Raji (cell line): ENCODE results near the gene MIOS.

Source experiments
- POLR2A ChIP-seq: IDR thresholded peaks from 2 replicates; pipeline ENCODE4 v1.6.1; 2011; ENCODE audit warnings: low read depth, low read length, control low read depth; ENCODE audit not compliant: insufficient read depth

MIOS gene

GRCh38 chr7:7567898-7568531 lies 1.3 kb downstream of the MIOS start:
- no peak for TF ChIP-seq POLR2A

DNA sequence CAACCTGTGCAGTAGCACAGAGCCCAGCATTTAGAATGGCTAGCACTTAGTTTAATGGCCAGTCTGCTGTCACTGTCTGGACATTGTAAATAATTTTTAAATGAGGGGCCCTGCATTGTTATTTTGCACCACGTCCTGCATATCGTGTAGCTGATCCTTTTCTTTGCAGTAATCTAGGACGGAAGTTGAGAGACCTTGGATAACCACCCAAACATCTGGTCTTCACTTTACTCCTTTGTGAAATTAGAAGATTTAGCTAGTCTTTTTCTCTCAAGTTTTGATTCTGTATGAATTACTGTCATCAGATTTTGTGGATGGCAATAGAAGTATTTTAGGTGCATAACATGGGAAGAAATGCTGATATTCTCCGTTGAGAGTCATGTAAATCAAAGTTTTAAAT lies 1.9 kb downstream of the MIOS start:
- TF ChIP-seq POLR2A: no peak

DNA sequence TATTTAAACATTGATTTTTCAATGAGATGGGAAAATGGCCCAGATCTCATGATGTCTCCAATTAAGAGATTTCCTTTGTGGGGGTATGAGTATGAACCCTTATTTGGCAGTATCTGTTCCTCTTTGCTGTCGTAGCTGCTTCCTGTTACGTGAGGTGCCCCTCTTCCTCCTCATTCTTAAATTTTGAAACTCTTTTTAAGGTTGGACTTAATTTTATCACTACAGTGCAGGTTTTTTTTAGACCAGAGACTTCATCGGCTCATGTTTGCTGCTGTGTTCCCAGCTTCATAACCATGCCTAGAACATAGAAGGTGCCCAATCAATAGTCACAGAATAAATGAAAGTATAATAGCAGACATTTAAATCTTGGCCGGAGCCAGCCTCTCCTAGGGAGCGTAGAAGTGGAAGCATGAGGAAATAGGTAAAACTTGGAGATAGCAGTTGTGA lies 2.4 kb downstream of the MIOS start:
- TF ChIP-seq POLR2A: no peak

- TF ChIP-seq POLR2A: no peak
Measured at GRCh38 chr7:7569615-7570014, 2.9 kb downstream of the MIOS start.

DNA sequence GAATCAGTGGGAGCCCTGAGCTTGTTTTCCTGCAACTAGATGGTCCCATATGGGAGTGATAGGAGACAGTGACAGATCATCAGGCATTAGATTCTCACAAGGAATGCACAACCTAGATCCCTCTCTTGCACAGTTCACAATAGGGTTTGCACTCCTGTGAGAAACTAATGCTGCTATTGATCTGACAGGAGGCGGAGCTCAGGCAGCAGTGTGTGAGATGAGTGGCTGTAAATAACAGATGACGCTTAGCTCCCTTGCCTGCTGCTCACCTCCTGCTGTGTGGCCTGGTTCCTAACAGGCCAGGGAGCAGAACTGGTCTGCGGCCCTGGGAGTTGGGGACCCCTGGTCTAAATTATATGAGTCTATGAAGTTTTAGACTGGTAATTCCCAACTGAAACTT lies 3.9 kb downstream of the MIOS start:
- no peak for TF ChIP-seq POLR2A

- TF ChIP-seq POLR2A: no peak
Measured at GRCh38 chr7:7573701-7574100, 7.0 kb downstream of the MIOS start.

GRCh38 chr7:7576344-7576743 lies 9.7 kb downstream of the MIOS start:
- TF ChIP-seq POLR2A: no peak

GRCh38 chr7:7577888-7578287 lies 11.2 kb downstream of the MIOS start:
- no peak for TF ChIP-seq POLR2A

DNA sequence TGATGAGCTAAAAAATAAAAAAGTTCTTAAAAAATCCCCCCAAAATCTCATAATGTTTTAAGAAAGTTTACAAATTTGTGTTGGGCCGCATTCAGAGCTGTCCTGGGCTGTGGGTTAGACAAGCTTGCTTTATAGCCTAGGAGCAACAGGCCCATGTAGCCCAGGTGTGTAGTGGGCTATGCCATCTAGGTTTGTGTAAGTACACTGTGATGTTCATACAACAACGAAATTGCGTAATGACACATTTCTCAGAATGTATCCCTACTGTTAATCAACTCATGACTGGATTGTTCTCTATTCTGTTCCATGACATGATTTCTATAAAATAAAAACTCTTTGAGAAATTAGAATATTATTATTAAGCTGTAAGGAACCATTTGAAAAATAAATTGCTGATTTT lies 13.0 kb downstream of the MIOS start:
- TF ChIP-seq POLR2A: no peak

DNA sequence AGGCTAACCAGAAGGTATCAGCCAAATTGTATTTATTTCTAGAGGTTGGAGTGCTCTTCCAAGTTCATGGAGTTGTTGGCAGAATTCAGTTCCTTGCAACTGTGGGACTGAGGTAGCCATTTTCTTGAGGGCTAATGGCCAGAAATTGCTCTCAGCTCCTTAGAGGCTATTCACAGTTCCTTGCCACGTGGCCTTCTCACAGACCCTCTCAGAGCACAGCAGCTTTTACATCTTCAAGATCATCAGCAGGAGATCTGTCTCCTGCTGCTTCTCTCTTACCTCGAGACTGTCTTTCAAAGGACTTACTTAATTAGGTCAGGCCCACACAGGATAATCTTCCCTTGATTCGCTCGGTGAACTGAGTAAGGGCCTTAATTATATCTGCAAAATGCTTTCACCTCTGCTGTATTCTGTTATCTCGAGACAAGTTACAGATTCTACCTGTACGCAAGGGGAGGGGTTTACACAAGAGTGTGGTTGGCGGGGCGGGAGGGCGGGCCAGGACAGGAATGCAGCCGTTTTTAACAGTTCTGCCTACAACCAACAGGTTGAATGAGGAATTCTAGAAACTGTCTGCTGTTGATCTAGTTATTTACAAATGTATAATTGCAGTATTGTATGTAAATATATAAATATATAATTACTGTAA lies 15.0 kb downstream of the MIOS start:
- no peak for TF ChIP-seq POLR2A

DNA sequence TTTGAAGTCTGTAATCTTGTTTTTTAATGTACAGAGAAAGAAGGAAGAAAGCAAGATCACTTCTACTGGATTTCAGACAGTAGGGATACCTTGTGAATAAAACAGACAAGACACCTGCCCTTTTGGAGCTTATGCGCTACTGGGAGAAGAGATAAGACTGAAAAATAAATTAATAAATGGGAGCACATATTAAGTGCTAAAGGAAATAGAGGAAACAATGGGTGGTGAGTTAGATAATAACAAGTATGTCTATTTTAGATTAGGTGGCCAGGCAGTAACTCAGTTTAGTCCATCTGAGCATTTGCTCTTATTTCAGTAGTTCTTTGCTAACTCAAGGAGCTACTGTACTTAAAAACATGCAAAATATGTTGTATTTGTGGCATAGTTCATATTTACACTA lies 15.9 kb downstream of the MIOS start:
- no peak for TF ChIP-seq POLR2A

GRCh38 chr7:7583731-7584130 lies 17.0 kb downstream of the MIOS start:
- no peak for TF ChIP-seq POLR2A

DNA sequence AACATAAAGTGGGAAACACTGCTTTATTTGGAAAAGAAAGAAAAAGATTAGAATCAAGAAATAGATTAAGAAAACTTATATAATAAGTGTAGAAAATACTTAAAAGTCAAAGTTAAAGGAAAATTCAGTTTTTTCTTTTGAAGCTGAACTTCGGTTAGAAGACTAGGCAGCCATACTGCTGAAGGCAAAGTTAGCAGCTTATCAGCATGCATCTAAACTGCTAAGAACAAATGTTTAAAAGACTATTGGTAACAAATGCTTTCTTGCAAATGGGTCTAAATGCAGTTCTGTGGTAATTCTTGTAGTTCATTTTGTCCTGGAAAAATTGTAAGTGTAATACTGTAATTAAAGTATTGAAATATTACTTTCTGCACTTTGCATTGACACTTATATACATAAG lies 18.0 kb downstream of the MIOS start:
- no peak for TF ChIP-seq POLR2A

- TF ChIP-seq POLR2A: no peak
Measured at GRCh38 chr7:7585241-7585928, 18.7 kb downstream of the MIOS start.

DNA sequence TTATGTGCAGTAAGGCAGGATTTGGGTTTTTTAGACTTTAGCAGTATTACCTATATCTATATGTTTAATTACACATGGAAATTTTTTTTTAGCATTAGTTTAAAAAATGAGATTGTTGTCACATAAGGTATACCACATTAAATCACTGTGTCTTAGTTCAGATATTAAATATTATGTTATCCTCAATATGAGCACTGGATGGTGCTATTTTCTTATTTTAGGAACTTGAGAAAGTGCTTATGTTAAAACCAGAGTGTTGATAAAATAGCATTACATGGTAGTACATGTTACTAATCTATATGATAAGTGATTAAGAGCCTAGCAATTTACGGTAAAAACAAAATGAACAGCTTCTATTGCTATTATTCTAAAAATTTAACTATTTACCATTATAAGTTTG lies 28.8 kb downstream of the MIOS start:
- no peak for TF ChIP-seq POLR2A

DNA sequence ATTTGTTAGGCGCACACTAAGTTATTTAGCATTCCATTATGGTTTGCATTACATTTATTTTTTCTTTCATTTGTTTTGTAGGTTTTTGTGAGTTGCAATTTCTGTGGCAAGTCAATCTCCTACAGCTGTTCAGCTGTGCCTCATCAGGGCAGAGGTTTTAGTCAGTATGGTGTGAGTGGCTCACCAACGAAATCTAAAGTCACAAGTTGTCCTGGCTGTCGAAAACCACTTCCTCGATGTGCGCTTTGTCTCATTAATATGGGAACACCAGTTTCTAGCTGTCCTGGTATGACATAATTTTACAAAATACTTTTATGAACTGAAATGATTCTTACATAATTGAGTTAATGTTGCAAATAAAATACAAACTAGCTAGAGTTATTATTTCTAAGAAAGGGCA lies 29.5 kb downstream of the MIOS start:
- TF ChIP-seq POLR2A: no peak
